ENCODE measurements around the gene CHRNA7. TPM values are rescaled to one million over a fixed set of nuclear protein-coding genes. Genes with fewer than 3 reads are reported as not detected.

The CHRNA7 gene
- total RNA-seq, 1 experiment from 2014 or later, result 2.0 TPM

GRCh38 chr15:32120577-32121383 lies 90.5 kb downstream of the CHRNA7 start:
- H3K4me3 Mint-ChIP-seq (ENCODE audit: low read depth, unreplicated experiment), result no peak overlapping the region
- no peaks in the 10 kb centered on the region for H3K36me3 Mint-ChIP-seq (ENCODE audit: insufficient read depth, unreplicated experiment)
- no peaks in the 10 kb centered on the region for H3K9me3 Mint-ChIP-seq (ENCODE audit: low read depth, unreplicated experiment)
- no TSS peak for BruUV-seq (replicated peaks)
- no peaks in the 10 kb centered on the region for H3K4me1 Mint-ChIP-seq (ENCODE audit: low read depth, unreplicated experiment)
- CTCF ChIA-PET, result no interaction called here
- no peak for DNase-seq
- intact Hi-C loops (cut with micrococcal nuclease; ENCODE audit: unreplicated experiment), result no loop called here
- H3K27me3 Mint-ChIP-seq (ENCODE audit: unreplicated experiment), result no peaks in the 10 kb centered on the region
- TF ChIP-seq CTCF (IDR thresholded peaks at IDR 0.05; ENCODE audit: unreplicated experiment), result no peak
- H3K27ac Mint-ChIP-seq (ENCODE audit: unreplicated experiment), result no peak overlapping the region

- Mint-ChIP-seq H3K27ac (ENCODE audit: unreplicated experiment) (no peak overlapping the region), H3K9me3 (ENCODE audit: low read depth, unreplicated experiment) (no peaks in the 10 kb centered on the region), H3K27me3 (ENCODE audit: unreplicated experiment) (no peaks in the 10 kb centered on the region), H3K4me3 (ENCODE audit: low read depth, unreplicated experiment) (no peak overlapping the region), H3K36me3 (ENCODE audit: insufficient read depth, unreplicated experiment) (no peaks in the 10 kb centered on the region), H3K4me1 (ENCODE audit: low read depth, unreplicated experiment) (no peaks in the 10 kb centered on the region)
- no peak for TF ChIP-seq CTCF (IDR thresholded peaks at IDR 0.05; ENCODE audit: unreplicated experiment)
- CTCF ChIA-PET, result no interaction called here
- no TSS peak for BruUV-seq (replicated peaks)
- no peak for DNase-seq
- intact Hi-C loops (cut with micrococcal nuclease; ENCODE audit: unreplicated experiment), result no loop called here
Observed at GRCh38 chr15:32121384-32121695, 91.0 kb downstream of the CHRNA7 start.

- DNase-seq, result no peak
- Mint-ChIP-seq H3K9me3 (ENCODE audit: low read depth, unreplicated experiment) (no peaks in the 10 kb centered on the region), H3K4me3 (ENCODE audit: low read depth, unreplicated experiment) (no peak overlapping the region), H3K4me1 (ENCODE audit: low read depth, unreplicated experiment) (no peaks in the 10 kb centered on the region), H3K27ac (ENCODE audit: unreplicated experiment) (no peak overlapping the region), H3K36me3 (ENCODE audit: insufficient read depth, unreplicated experiment) (no peaks in the 10 kb centered on the region), H3K27me3 (ENCODE audit: unreplicated experiment) (no peaks in the 10 kb centered on the region)
- intact Hi-C loops (cut with micrococcal nuclease; ENCODE audit: unreplicated experiment), result no loop called here
- BruUV-seq (replicated peaks), result no TSS peak
- CTCF ChIA-PET, result no interaction called here
- TF ChIP-seq CTCF (IDR thresholded peaks at IDR 0.05; ENCODE audit: unreplicated experiment), result no peak
Observed at GRCh38 chr15:32122013-32122412, 91.7 kb downstream of the CHRNA7 start.

GRCh38 chr15:32123473-32123872 lies 93.2 kb downstream of the CHRNA7 start:
- no peak for DNase-seq
- no peak overlapping the region for H3K27ac Mint-ChIP-seq (ENCODE audit: unreplicated experiment)
- BruUV-seq (replicated peaks), result no TSS peak
- no peak for TF ChIP-seq CTCF (IDR thresholded peaks at IDR 0.05; ENCODE audit: unreplicated experiment)
- intact Hi-C loops (cut with micrococcal nuclease; ENCODE audit: unreplicated experiment), result no loop called here
- no peaks in the 10 kb centered on the region for H3K36me3 Mint-ChIP-seq (ENCODE audit: insufficient read depth, unreplicated experiment)
- no peaks in the 10 kb centered on the region for H3K9me3 Mint-ChIP-seq (ENCODE audit: low read depth, unreplicated experiment)
- CTCF ChIA-PET, result no interaction called here
- H3K4me1 Mint-ChIP-seq (ENCODE audit: low read depth, unreplicated experiment), result no peaks in the 10 kb centered on the region
- no peaks in the 10 kb centered on the region for H3K27me3 Mint-ChIP-seq (ENCODE audit: unreplicated experiment)
- H3K4me3 Mint-ChIP-seq (ENCODE audit: low read depth, unreplicated experiment), result no peak overlapping the region
